ENCODE results near the gene MOB3B. TPM values are rescaled to one million over a fixed set of nuclear protein-coding genes. Genes with fewer than 3 reads are reported as not detected.

MOB3B gene
- total RNA-seq, 1 experiment from 2014 or later: 0.19 TPM

DNA sequence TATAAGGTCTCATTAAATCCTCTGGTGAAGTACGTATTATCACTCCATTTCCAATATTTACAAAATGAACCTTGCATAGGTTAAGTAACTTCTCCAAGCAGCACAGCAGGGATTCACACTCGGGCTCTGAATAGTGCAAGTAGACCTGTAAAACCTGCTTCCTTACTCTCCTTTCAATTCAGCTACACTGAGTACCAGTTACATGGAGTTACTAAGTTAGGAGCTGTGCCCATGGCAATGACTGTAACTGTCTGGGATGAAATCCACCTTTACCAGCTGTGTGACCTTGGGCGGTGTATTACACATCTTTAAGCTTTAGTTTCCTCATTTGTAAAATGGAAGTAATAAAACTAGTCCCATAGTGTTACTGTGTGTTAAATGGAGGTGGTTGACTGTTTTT is 15.9 kb upstream of the MOB3B start:
- Histone ChIP-seq H3K36me3 (ENCODE audit: insufficient read depth, low read length, poor library complexity, severe bottlenecking) (no peaks in the 10 kb centered on the region), H3K4me3 (ENCODE audit: low read depth, low read length, poor library complexity, severe bottlenecking) (no peak overlapping the region), H3K27ac (ENCODE audit: low read depth, low read length, poor library complexity, severe bottlenecking) (no peak overlapping the region), H3K27me3 (replicated peaks; ENCODE audit: insufficient read depth, low read depth, low read length, poor library complexity) (no peaks in the 10 kb centered on the region), H3K4me1 (ENCODE audit: insufficient read depth, low read length, poor library complexity, severe bottlenecking) (no peaks in the 10 kb centered on the region), H3K9me3 (ENCODE audit: low read depth, low read length, poor library complexity, severe bottlenecking) (no peaks in the 10 kb centered on the region)
- TF ChIP-seq, protein P1, sequence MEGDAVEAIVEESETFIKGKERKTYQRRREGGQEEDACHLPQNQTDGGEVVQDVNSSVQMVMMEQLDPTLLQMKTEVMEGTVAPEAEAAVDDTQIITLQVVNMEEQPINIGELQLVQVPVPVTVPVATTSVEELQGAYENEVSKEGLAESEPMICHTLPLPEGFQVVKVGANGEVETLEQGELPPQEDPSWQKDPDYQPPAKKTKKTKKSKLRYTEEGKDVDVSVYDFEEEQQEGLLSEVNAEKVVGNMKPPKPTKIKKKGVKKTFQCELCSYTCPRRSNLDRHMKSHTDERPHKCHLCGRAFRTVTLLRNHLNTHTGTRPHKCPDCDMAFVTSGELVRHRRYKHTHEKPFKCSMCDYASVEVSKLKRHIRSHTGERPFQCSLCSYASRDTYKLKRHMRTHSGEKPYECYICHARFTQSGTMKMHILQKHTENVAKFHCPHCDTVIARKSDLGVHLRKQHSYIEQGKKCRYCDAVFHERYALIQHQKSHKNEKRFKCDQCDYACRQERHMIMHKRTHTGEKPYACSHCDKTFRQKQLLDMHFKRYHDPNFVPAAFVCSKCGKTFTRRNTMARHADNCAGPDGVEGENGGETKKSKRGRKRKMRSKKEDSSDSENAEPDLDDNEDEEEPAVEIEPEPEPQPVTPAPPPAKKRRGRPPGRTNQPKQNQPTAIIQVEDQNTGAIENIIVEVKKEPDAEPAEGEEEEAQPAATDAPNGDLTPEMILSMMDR (conservative IDR thresholded peaks at IDR 0.05; ENCODE audit: low read depth, low read length): no peak
- no peak for TF ChIP-seq EZH2 (IDR thresholded peaks at IDR 0.05; ENCODE audit: borderline replicate concordance, low read depth, low read length, poor library complexity, severe bottlenecking)
- no TSS peak for BruUV-seq (replicated peaks)
- CTCF ChIA-PET: interaction anchor here (0.5 kb wide), 1 partner anchor 63 kb away, joined by 6 read pairs; no protein-coding TSS in a partner anchor
- POLR2A ChIA-PET (ENCODE audit: low non-redundant PET): no interaction called here
- DNase-seq (ENCODE audit: low spot score): no peak
- intact Hi-C loops (cut with micrococcal nuclease; ENCODE audit: unreplicated experiment): loop anchor here (5.0 kb wide), 1 partner anchor 213 kb away; no protein-coding TSS in a partner anchor

DNA sequence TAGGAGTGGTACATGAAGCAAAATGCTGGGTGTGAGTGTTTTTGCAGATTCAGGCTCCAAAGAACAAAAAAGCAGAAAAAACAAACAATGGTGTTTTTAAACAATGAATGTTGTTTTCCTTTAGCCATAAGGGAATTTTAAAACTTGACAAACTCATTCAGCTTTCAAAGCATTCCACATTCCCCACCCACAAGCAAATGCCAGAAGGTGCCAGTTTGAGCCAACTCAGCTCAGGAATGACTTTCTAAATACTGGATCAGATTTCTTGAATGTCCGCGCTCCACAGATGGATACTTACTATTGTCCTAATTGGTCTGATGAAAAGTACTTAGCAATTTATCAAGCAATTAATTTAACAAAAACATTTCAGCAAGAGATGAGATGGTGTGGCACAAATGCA is 12.9 kb upstream of the MOB3B start:
- no peak for DNase-seq (ENCODE audit: low spot score)
- Histone ChIP-seq H3K4me3 (ENCODE audit: low read depth, low read length, poor library complexity, severe bottlenecking) (no peak overlapping the region), H3K27me3 (replicated peaks; ENCODE audit: insufficient read depth, low read depth, low read length, poor library complexity) (no peaks in the 10 kb centered on the region), H3K36me3 (ENCODE audit: insufficient read depth, low read length, poor library complexity, severe bottlenecking) (no peaks in the 10 kb centered on the region), H3K9me3 (ENCODE audit: low read depth, low read length, poor library complexity, severe bottlenecking) (no peaks in the 10 kb centered on the region), H3K27ac (ENCODE audit: low read depth, low read length, poor library complexity, severe bottlenecking) (no peak overlapping the region), H3K4me1 (ENCODE audit: insufficient read depth, low read length, poor library complexity, severe bottlenecking) (no peaks in the 10 kb centered on the region)
- CTCF ChIA-PET: no interaction called here
- TF ChIP-seq, protein P1 (conservative IDR thresholded peaks at IDR 0.05; ENCODE audit: low read depth, low read length): no peak
- no peak for TF ChIP-seq EZH2 (IDR thresholded peaks at IDR 0.05; ENCODE audit: borderline replicate concordance, low read depth, low read length, poor library complexity, severe bottlenecking)
- POLR2A ChIA-PET (ENCODE audit: low non-redundant PET): no interaction called here
- no TSS peak for BruUV-seq (replicated peaks)
- intact Hi-C loops (cut with micrococcal nuclease; ENCODE audit: unreplicated experiment): no loop called here

DNA sequence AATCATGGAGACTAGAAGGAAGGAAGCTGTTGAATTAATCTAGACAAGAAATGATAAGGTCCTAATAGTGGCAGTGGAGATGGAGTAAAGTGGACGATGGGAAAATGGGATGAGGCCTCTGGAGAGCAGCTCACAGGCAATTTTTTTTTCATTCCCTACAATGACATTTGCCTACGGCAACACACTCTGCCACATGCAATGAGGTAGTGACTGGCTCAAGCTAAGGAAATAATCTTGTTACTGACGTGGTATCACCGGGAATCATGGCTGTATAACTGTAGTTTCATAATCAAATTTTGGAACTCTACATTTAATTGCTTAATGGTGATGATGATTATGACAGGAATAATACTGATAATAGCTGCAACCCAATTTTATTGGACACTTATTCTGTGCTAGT is 12.1 kb upstream of the MOB3B start:
- DNase-seq (ENCODE audit: low spot score): no peak
- no peak for TF ChIP-seq EZH2 (IDR thresholded peaks at IDR 0.05; ENCODE audit: borderline replicate concordance, low read depth, low read length, poor library complexity, severe bottlenecking)
- TF ChIP-seq, protein P1 (conservative IDR thresholded peaks at IDR 0.05; ENCODE audit: low read depth, low read length): no peak
- intact Hi-C loops (cut with micrococcal nuclease; ENCODE audit: unreplicated experiment): no loop called here
- ChIA-PET POLR2A (ENCODE audit: low non-redundant PET) (no interaction called here), CTCF (no interaction called here)
- no peaks in the 10 kb centered on the region for H3K9me3 ChIP-seq (ENCODE audit: low read depth, low read length, poor library complexity, severe bottlenecking)
- BruUV-seq (replicated peaks): no TSS peak
- no peak overlapping the region for H3K4me3 ChIP-seq (ENCODE audit: low read depth, low read length, poor library complexity, severe bottlenecking)
- no peaks in the 10 kb centered on the region for H3K4me1 ChIP-seq (ENCODE audit: insufficient read depth, low read length, poor library complexity, severe bottlenecking)
- H3K27ac ChIP-seq (ENCODE audit: low read depth, low read length, poor library complexity, severe bottlenecking): no peak overlapping the region
- no peaks in the 10 kb centered on the region for H3K36me3 ChIP-seq (ENCODE audit: insufficient read depth, low read length, poor library complexity, severe bottlenecking)
- H3K27me3 ChIP-seq (replicated peaks; ENCODE audit: insufficient read depth, low read depth, low read length, poor library complexity): no peaks in the 10 kb centered on the region
